Endothelial cell of umbilical vein (primary cell): ENCODE results near the gene CFAP20DC.

Experiments used
- CTCF ChIP-seq, 2 donors: IDR thresholded peaks; 1 replicate in 1 of 2; 2 replicates in 1 of 2; pipeline ENCODE4 v1.5.1; 2011; ENCODE audit warnings: low read length in 2 of 2, mild to moderate bottlenecking in 2 of 2, moderate library complexity in 2 of 2, control low read depth in 1 of 2, inconsistent platforms in 1 of 2, low read depth in 1 of 2; ENCODE audit not compliant: insufficient read depth in 1 of 2; ENCODE audit errors: extremely low read depth in 1 of 2
- JUN ChIP-seq: IDR thresholded peaks from 2 replicates; pipeline ENCODE4 v1.6.1; 2011; ENCODE audit warnings: borderline replicate concordance, low read depth; ENCODE audit not compliant: insufficient read length, insufficient read depth

- TF ChIP-seq CTCF (IDR thresholded peaks at IDR 0.05; ENCODE audit: extremely low read depth in 1 of 2, insufficient read depth in 1 of 2, low read depth in 1 of 2, low read length in 2 of 2) = no peak
- TF ChIP-seq JUN = no peak
Measured at GRCh38 chr3:58999134-58999773, 50.6 kb downstream of the CFAP20DC start.
